ENCODE measurements around the gene SPATS2L.

Gene SPATS2L

DNA sequence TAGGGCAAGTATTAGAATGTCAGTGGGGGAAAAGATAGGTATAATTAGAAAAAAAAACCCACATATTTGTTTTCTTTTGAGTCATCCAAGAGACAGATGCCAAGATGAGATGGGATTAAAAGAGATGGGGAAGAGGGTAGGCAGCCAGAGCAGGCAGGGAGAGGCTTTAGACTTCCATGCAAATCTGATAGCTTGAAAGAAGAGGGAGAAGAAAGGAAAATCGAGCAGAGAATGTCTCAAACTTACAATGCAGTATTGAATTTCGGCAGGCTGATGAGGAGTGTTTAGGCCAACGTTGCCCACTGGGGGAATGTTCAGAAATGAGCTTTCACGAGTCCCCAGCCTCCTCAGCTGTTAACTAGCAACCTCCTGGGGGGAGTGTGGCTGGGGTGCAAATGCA, 91.3 kb downstream of the SPATS2L start:
- no peak overlapping the region for H3K4me3 ChIP-seq (ENCODE audit: low read depth, low read length)
- CTCF ChIA-PET = interaction anchor here (0.8 to 1.2 kb wide), 2 partner anchors 9 to 88 kb away, joined by 3 read pairs; no protein-coding TSS in a partner anchor
- TF ChIP-seq, protein P1, sequence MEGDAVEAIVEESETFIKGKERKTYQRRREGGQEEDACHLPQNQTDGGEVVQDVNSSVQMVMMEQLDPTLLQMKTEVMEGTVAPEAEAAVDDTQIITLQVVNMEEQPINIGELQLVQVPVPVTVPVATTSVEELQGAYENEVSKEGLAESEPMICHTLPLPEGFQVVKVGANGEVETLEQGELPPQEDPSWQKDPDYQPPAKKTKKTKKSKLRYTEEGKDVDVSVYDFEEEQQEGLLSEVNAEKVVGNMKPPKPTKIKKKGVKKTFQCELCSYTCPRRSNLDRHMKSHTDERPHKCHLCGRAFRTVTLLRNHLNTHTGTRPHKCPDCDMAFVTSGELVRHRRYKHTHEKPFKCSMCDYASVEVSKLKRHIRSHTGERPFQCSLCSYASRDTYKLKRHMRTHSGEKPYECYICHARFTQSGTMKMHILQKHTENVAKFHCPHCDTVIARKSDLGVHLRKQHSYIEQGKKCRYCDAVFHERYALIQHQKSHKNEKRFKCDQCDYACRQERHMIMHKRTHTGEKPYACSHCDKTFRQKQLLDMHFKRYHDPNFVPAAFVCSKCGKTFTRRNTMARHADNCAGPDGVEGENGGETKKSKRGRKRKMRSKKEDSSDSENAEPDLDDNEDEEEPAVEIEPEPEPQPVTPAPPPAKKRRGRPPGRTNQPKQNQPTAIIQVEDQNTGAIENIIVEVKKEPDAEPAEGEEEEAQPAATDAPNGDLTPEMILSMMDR (IDR thresholded peaks at IDR 0.05; ENCODE audit: insufficient read depth, low read length, missing control alignments) = no peak
- POLR2A ChIA-PET = interaction anchor here (1.3 kb wide), 1 partner anchor 17 kb away, joined by 3 read pairs; no protein-coding TSS in a partner anchor
- no peak for DNase-seq (ENCODE audit: low read depth, low spot score)

DNA sequence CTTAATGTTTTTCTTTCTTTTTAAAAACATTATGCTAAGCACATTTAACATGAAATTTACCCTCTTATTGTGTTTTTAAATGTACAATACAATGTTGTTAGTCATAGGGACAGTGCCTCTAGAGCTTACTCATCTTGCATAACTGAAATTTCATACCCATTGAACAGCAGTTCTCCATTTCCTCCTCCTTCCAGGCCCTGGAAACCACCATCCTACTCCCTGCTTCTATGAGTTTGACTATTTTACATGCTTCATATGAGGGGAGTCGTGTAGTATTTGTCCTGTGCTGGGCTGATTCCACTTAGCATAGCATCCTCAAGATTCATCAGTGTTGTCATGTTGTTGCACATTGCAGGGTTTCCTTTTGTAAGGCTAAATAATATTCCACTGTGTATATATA, 92.6 kb downstream of the SPATS2L start:
- ChIA-PET CTCF (no interaction called here), POLR2A (interaction anchor here (0.7 kb wide), 2 partner anchors 8 to 9 kb away, joined by 3 read pairs; no protein-coding TSS in a partner anchor)
- DNase-seq (ENCODE audit: low read depth, low spot score) = peak; percentile 53
- TF ChIP-seq, protein P1 (IDR thresholded peaks at IDR 0.05; ENCODE audit: insufficient read depth, low read length, missing control alignments) = no peak
- no peak overlapping the region for H3K4me3 ChIP-seq (ENCODE audit: low read depth, low read length)

DNA sequence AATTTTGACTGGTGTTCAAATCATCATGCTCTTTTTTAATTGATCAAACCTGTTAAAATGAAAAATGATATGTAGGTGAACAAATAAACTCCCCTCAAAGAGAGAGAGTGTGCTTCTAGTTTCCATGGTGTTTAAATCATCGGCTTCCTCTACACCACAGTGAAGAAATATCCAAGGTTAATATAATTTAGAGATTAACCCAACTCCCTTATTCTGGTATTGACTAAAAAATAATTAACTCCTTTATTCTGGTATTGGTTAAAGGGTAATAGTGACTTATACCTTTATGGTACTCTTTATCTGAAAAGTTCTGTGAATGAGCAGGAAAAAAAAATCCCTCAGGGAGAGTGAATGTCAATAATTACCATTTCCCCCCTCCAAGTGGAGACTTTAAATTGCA, 93.1 kb downstream of the SPATS2L start:
- CTCF ChIA-PET = no interaction called here
- DNase-seq (ENCODE audit: low read depth, low spot score) = no peak

DNA sequence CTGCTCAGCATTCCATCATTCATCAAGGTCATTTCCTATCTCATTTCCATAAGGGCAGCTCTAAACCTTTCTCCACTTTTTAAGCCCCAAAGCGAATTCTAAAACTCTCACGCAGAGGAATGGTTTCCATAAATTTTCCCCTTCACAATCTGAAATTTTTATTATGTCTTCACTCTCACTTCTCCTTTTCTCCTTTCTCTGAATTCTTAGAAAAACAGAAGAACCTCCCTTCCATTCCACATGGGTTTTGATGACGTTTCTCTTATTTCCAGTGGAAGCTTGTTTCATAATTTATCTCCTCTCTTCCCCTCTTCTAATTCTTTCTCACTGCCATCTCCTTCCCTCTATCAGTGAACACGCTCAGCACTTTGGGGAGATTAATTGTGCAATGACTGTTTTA, 97.3 kb downstream of the SPATS2L start:
- H3K4me3 ChIP-seq (ENCODE audit: low read depth, low read length) = no peak overlapping the region
- no peak for DNase-seq (ENCODE audit: low read depth, low spot score)
- ChIA-PET POLR2A (no interaction called here), CTCF (no interaction called here)
- TF ChIP-seq, protein P1 (IDR thresholded peaks at IDR 0.05; ENCODE audit: insufficient read depth, low read length, missing control alignments) = no peak

More for the DNA sequence above, 93.1 kb downstream of the SPATS2L start:
- no peak overlapping the region for H3K4me3 ChIP-seq (ENCODE audit: low read depth, low read length)
- TF ChIP-seq, protein P1 (IDR thresholded peaks at IDR 0.05; ENCODE audit: insufficient read depth, low read length, missing control alignments) = no peak
- POLR2A ChIA-PET = no interaction called here

DNA sequence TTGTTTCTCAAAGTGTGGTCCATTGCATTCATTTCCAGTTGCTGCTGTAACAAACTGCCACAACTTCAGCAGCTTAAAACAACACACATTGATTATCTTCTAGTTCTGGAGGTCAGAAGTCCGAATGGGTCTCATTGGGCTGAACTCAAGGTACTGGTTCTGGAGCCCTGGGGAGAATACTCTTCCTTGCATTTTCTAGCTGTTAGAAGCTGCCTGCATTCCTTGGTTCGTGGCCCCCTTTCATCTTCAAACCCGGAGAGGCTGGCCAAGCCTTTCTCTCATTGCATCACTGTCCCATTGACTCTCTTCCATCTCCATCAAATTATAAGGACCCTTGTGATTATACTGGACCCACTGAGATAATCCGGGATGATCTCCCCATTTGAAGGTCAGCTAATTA, 98.1 kb downstream of the SPATS2L start:
- CTCF ChIA-PET = no interaction called here
- TF ChIP-seq, protein P1 (IDR thresholded peaks at IDR 0.05; ENCODE audit: insufficient read depth, low read length, missing control alignments) = no peak
- no peak for DNase-seq (ENCODE audit: low read depth, low spot score)
- POLR2A ChIA-PET = no interaction called here
- H3K4me3 ChIP-seq (ENCODE audit: low read depth, low read length) = no peak overlapping the region

DNA sequence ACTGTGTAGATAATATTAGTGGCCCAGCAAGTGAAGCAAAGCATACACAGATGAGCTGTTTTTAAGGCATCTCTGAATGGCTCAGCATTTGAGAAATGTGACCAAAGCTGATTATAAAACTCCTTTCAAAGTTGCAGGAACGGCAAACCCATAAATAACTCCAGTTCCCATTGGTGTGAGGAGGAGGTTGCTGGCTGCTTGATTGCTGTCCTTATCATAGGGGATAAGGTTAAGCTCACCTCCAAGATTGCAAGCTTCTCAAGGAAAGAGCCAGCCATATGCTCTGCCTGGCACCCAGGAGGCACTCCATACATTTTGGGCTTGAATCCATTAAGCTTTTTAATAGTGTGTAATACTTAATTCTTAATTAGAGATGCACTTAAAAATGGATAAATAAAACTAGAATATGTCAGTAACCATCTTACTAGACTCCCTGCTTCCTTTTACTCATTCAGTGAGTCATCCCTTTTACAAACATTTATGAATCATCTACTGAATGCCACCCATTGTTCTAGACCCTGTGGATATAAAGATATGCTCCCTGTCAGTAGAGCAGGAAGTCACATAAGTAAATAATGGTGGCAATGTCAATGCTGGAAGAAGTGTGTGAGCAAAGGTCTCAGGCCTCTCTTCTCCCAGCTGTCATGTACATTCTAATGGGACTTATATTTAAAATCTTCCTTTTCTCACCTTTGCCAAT, 99.3 kb downstream of the SPATS2L start:
- ChIA-PET CTCF (interaction anchor here (1.3 to 2.5 kb wide), 4 partner anchors 8 to 420 kb away, joined by 3 to 13 read pairs (median 4); no protein-coding TSS in a partner anchor), POLR2A (interaction anchor here (0.6 to 0.7 kb wide), 3 partner anchors 328 to 946 kb away, joined by 3 to 4 read pairs (median 4); no protein-coding TSS in a partner anchor)
- H3K4me3 ChIP-seq (ENCODE audit: low read depth, low read length) = no peak overlapping the region; the same call in 1 of the 2 replicates
- TF ChIP-seq, protein P1 (IDR thresholded peaks at IDR 0.05; ENCODE audit: insufficient read depth, low read length, missing control alignments) = no peak
- DNase-seq (ENCODE audit: low read depth, low spot score) = no peak
